GM10847 (cell line): ENCODE data around the gene RNASE11.

ENCODE experiments used
- POLR2A ChIP-seq: IDR thresholded peaks from 2 replicates; pipeline ENCODE4 v1.6.1; 2011; ENCODE audit not compliant: insufficient read length; ENCODE audit errors: extremely low read depth

RNASE11 gene

DNA sequence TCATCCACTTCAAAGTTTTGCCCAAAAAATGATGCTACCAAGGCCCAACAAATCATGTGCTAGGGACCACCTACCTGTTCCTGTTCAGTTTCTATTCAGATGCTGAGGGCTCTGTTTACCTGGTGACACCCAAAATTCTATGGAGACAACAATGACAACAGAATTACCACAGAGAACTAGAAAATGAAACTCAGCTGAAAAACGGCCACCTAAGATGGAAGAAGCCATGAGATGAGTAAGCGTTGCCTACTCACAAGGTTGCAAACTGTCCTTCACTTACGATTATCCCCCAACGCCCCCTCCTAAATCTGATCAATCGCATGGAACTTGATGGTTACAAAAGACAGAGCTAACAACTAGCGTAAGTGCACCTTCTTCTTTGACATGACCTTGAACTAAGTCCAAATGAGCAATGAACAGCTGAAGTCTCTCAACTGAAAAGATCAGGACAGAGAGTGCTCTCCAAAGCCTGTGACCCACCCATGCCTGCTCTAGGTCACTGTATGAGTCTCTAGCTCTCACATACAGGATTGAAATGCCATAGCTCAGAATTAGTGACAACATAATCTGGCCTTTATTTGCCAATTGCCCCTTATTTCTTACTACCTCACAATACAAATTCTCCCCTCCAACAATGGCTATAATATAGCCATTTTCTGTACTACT, at the start of gene RNASE11:
RNASE11 (minus strand) TSS at position 513 of the 666 bp plus-strand sequence.
- no peak for TF ChIP-seq POLR2A

DNA sequence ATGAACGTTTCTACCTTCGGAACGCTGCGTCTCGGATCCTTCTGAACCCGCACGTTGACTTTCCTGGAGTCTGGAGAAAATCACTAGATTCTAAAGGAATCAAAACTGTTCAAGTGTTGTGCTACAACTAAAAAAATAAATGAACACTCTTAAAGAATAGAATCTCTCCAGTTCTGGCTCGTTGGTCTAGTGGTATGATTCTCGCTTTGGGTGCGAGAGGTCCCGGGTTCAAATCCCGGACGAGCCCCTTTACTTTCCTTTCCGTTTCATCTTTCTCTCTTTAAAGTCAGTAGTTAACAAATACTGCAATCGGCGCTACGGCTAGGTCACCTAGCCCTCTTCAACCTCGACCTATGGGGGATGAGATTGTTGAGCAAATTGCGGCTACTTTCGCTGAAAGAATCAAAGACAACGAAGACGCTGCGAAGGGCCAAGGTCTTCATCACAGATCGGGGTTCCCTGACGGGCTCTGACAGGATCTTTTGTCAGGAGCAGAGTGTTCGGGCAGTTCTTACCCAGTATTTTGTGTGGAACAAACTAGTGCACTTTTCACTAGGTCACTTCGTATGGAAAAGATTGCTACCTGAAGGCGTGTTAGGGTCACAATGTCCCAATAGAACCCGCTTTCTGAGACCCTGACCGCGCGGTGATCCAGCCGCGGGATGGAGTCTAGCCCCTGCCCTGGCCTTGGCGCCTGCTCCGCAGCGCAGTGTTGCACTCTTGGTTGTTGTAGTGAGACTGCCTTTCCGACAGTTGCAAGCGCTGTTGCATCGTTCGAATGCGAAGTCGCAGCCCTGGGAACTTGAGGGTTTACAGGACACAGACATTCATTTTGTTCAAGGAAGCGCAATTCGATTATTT, 45.3 kb upstream of the RNASE11 start:
- no peak for TF ChIP-seq POLR2A

DNA sequence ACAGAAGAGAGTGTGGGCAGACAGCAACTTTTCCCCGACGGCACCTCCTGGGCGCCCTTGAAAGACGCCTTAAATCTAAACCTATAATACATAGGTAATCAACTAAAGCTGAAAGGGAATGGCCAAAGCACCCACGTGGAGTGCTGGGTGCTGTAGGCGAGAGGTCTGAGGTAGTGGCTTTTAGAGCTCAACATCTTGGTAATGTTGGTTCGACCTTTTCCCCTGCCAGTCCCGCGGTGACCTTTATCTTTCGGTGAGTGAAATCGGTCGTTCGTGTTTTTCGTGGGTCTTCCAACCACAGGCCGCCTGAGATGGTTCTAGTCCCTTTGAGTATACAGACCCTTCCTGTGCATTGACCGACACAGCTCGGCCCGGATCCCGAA, 44.6 kb upstream of the RNASE11 start:
- no peak for TF ChIP-seq POLR2A

DNA sequence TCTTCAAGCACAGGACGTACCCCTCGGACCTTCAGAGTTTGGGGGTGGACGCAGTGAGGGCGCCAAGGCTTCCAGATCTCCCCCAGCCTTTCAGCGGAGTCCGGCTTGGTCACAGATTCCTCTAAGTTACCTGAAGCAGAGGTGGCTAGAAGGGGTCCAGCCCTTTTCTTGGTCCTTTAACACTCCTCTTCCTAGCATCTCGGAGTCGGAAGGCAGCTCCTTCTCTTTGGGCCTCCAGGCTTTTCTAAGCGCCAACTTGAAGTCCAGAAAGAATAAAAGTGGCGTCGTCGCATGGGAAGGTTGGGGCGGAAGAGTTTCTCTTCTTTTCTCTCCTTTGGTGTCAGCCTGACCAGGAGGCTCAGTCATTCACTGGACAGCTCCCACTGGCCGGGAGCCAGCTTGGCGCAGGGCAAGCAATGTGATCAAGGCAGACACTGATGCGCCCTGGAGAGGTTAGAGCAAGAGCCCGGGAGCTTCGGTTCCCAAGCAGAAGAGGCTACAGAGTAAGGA, 44.1 kb upstream of the RNASE11 start:
- TF ChIP-seq POLR2A: no peak

DNA sequence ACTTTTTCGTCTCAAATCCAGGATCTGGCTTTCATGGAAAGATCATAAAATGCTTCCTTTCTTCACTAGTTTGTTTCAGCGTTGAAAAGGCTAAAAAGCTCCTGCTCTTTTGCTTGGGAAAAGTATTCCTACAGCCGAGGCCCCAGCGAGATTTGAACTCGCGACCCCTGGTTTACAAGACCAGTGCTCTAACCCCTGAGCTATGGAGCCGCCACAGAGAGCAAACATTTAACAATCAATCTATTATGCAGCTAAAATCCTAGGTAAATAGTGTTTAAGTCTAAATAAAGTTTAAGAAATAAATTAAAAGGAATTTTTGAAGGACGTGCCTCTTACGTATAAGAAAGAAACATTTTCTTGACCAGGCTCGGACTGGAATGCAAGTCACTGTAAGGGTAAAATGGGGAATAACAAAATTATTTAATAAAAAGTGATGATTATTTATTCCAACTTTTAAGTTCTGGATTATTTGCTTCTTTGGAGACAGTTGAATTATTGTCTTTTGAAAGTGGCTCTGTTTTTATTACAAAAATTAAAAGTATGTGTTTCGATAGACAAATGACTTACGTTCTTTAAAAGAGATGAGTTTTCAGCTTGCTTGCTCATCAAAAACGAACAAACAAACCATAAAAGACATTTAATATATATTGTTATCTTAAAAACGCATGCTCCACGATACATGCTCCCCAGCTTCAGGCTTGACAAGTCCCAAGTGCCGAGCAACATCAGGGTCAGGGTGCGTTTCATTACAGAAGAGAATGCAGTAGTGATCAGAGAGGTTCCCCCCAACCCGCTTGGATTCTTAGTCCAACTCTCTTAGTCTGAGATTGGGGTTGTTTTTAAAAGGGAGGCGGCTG, 43.5 kb upstream of the RNASE11 start:
- TF ChIP-seq POLR2A: no peak

DNA sequence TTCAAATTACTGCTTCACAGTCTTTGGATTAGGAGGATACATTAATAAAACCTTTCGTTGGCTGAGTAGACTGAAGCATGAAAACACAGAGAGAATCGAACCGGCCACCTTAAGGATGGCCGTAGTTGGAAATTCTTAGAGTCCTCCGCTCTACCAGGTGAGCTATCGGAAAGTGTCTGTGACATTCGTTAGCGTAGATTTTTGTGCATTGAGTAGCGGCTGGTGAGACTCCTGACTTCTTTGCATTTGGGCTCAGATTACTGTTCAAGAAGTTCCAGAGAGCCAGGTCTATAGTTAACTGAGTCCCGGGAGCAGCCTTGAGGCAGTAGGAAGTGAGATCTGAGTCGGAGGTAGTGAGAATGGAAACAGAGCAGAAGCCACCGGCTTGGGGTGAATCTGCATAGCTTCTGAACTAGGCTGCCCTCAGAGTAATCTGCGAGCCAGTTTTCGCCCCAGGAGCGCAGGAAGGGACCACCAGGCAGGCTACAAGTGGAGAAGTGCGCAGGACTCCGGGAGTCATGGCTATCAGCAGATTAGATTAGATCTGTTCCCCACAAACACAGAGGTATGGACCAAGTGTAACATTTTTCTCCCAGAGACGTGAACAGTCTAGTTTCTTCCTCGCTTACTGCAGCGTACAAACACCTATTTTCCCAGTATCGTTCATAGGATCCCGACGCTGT, 42.7 kb upstream of the RNASE11 start:
- TF ChIP-seq POLR2A: no peak

DNA sequence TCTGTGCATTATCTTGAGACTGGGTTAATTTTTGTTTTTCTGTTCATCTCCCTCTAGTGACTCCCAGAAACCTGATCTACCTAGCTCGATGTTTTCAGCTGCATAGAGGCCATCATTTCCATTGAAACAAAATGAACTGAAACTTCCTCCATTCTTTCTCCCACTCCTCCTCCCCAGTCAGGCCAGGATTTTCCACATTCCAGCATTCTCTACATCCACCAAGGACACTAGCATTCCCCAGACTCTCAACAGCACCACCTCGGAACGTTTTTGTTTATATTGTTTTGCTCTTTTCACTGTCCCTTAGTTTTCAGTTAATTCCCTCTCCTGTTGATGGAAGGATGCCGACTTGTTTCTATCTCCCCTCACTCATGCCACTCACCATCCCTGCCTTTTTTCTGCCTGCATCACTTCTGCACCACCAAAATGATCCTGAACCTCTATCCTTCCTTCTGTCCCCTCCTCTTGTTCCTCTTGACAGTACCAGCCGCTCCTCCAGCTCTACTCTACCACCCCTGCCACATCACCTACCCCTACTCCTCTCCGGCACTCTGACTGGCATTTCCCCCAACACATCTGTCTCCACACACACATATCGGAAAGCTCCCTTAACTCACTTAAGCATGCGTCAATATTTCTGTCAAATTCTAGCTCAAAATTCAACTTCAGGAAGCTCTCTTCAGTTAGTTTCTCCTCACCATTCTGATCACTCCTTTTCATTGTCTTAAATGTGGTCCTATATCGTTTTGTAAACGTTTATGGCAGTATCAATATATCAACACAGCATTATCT, 40.5 kb upstream of the RNASE11 start:
- no peak for TF ChIP-seq POLR2A

DNA sequence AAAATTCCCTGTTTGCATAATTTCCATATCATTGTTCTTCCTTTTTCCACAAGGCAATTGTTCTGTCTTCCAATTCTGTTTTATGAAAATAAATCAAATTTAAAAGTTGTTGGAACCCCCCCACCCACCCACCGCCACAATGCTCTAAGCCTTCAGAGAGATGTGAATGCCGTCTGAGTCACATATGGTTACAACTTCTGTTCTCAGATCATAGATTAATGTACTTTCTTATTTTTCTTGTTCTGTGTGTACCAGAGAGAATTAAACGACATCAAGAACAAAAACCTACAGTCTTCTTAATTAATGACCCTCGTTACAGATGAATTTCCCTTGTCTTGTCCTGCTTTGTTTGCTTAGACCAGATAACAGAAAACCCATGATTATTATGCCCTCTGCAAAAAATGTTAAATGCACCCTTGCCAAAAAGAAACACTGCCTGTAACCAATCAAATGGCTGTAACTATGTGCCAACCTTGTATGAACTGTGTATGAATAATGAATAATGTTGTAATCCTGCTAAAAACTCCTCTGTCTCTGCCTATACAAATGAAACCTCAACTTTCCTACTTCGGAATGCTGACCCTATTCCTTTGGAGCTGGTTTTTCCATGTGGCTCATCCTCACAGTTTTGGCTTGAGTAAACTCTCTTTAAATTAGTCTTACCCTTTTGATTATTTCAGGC, 39.7 kb upstream of the RNASE11 start:
- no peak for TF ChIP-seq POLR2A

DNA sequence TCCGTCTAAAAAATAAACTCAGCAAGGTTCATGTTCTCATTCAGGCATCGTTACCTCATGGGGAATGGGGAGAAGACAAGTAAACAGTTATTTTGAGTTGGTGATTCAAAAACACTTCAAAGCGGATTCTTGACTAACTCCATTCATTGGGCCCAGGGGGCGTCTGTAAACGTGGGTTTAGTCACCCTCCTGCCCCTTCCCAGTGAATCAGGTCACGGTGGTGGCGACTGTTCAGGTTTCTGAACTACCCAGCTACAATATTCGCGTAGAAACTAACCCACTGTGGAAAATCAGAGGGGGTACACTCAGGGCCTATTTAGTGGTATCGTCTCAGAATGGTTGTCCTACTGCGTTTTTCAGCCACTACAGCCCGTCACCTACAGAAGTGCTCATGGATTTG, 38.5 kb upstream of the RNASE11 start:
- TF ChIP-seq POLR2A: no peak

DNA sequence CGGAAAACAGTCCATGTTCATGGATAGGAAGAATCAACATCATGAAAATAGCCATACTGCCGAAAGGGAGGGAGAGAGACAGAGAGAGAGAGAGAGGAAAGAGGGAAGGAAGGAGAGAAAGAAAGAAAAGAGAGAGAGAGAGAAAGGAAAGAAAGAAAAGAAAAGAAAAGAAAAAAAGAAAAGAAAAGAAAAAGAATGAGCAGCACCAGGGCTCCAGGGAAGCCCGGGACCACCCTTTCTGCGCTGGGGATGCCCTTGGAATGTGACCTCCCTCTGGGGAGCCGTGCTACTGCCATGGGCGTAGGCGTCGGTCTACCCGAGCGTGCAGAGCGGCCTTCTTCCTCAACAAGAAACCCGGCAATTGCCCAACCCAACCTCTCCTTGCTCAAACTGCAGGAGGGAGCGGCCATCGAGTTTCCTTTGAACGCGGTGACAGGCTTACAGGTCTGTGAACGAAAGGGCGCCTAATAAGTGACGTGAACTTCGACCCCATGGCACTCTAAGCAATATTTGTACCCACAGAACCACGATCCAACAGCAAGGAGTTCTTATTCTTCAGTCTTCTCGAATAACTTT, 36.8 kb upstream of the RNASE11 start:
- no peak for TF ChIP-seq POLR2A

DNA sequence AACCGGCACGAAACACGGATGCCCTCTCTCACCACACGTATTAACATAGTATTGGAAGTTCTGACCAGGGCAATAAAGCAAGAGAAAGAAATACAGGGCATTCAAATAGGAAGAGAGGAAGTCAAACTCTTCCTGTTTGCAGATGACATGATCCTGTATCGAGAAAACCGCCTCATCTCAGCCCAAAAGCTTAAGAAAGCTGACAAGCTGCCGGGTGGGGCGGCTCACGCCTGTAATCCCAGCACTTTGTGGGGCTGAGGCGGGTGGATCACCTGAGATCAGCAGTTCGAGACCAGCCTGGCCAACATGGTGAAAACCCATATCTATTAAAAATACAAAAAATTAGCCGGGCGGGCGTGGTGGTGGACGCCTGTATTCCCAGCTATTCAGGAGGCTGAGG, 36.0 kb upstream of the RNASE11 start:
- no peak for TF ChIP-seq POLR2A

DNA sequence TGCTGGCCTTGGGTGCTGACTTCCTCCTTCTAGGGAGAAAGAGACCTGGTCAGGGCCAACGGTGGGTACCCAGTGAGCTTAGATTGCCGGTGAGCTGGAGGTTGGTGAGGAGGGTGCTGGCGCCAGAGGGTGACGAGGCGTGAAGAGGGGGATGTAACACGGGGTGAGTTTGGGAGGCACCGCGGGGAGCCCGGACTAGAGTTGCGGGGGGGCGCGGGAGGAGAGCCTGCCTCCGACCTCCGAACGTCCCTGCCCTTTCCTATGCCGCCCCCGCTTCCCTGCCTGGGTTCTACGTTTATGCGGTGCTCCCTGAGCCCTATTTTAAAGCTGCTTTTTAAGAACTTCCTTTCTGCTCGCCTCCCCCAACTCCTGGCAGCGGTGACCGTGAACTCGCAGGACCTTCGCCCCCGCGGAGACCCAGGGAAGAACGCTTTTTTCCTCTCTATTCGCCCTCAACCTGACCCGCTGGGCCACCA, 35.1 kb upstream of the RNASE11 start:
- no peak for TF ChIP-seq POLR2A
